Measurements from ENCODE around the gene CSTPP1.

The CSTPP1 gene

DNA sequence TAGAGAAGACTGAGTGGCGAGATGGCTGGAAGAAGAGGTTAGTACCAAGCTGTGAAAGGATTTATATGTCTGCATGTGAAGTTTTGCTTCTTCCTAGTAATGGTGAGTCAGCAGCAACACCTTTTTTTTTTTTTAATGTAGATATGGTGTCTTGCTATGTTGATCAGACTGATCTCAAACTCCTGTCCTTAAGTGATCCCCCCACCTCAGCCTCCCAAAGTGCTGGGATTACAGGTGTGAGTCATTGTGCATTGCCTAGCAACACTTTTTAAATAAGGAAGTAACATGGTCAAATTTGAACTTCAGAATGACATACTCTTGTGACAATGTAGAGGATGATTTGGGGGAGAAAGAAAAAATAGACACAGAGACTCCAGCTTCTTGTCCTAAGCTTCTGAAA is 6.5 kb upstream of the CSTPP1 start:
- H3K27ac ChIP-seq (ENCODE audit: low read depth, low read length): no peak overlapping the region

DNA sequence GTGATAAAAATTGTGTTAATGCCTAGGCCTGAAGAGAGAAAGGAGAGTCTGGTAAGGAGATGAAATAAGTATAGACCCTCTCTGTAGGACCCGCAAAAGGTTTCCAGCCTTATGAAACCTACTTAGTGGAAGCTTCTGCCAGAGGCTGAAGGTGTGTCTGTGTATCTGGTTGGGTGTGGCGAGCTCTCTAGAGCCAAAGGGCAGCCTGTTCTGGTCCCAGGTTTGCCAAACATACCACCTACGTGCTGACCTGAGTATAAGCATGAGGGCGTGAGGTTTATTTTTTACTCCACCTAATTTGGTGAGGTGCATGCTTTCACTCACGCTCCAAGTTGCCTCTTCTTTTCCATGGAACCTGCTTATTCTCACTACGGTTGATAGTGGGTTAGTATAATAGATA is 5.6 kb downstream of the CSTPP1 start:
- Histone ChIP-seq H3K9ac (ENCODE audit: low read length) (no peak overlapping the region), H3K27ac (ENCODE audit: low read depth, low read length) (no peak overlapping the region), H3K9me3 (ENCODE audit: insufficient read depth, low read length) (no peaks in the 10 kb centered on the region), H3K4me3 (ENCODE audit: insufficient read depth, low read length, poor library complexity, severe bottlenecking) (no peak overlapping the region), H3K79me2 (ENCODE audit: insufficient read depth, low read length) (no peaks in the 10 kb centered on the region), H2AFZ (ENCODE audit: low read depth, low read length, severe bottlenecking) (no peak overlapping the region), H3F3A (ENCODE audit: insufficient read depth) (no peaks in the 10 kb centered on the region), H3K27me3 (ENCODE audit: low read length) (no peaks in the 10 kb centered on the region), H3K4me2 (ENCODE audit: low read depth, low read length, poor library complexity, severe bottlenecking) (no peak overlapping the region), H3K9me2 (replicated peaks; ENCODE audit: insufficient read depth, low read length) (no peaks in the 10 kb centered on the region), H4K20me1 (ENCODE audit: low read depth, low read length) (no peaks in the 10 kb centered on the region), H3K36me3 (ENCODE audit: low read length) (no peaks in the 10 kb centered on the region)
- TF ChIP-seq, protein P1, sequence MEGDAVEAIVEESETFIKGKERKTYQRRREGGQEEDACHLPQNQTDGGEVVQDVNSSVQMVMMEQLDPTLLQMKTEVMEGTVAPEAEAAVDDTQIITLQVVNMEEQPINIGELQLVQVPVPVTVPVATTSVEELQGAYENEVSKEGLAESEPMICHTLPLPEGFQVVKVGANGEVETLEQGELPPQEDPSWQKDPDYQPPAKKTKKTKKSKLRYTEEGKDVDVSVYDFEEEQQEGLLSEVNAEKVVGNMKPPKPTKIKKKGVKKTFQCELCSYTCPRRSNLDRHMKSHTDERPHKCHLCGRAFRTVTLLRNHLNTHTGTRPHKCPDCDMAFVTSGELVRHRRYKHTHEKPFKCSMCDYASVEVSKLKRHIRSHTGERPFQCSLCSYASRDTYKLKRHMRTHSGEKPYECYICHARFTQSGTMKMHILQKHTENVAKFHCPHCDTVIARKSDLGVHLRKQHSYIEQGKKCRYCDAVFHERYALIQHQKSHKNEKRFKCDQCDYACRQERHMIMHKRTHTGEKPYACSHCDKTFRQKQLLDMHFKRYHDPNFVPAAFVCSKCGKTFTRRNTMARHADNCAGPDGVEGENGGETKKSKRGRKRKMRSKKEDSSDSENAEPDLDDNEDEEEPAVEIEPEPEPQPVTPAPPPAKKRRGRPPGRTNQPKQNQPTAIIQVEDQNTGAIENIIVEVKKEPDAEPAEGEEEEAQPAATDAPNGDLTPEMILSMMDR (IDR thresholded peaks at IDR 0.05; ENCODE audit: insufficient read depth, low read length, poor library complexity, severe bottlenecking): no peak

More for the DNA sequence above, 6.5 kb upstream of the CSTPP1 start:
- no peaks in the 10 kb centered on the region for H4K20me1 ChIP-seq (ENCODE audit: low read depth, low read length)
- no peaks in the 10 kb centered on the region for H3K9me2 ChIP-seq (replicated peaks; ENCODE audit: insufficient read depth, low read length)
- no peaks in the 10 kb centered on the region; the same call in 1 of the 2 replicates for H3K9me3 ChIP-seq (ENCODE audit: insufficient read depth, low read length)
- no peaks in the 10 kb centered on the region for H3K36me3 ChIP-seq (ENCODE audit: low read length)
- no peak overlapping the region for H2AFZ ChIP-seq (ENCODE audit: low read depth, low read length, severe bottlenecking)
- no peak overlapping the region for H3K4me3 ChIP-seq (ENCODE audit: insufficient read depth, low read length, poor library complexity, severe bottlenecking)
- no peak overlapping the region for H3K9ac ChIP-seq (ENCODE audit: low read length)
- H3K27me3 ChIP-seq (ENCODE audit: low read length): no peaks in the 10 kb centered on the region
- no peak overlapping the region for H3K4me2 ChIP-seq (ENCODE audit: low read depth, low read length, poor library complexity, severe bottlenecking)
- no peaks in the 10 kb centered on the region for H3K79me2 ChIP-seq (ENCODE audit: insufficient read depth, low read length)
- no peak for TF ChIP-seq EZH2phosphoT487 (conservative IDR thresholded peaks at IDR 0.05; ENCODE audit: low read length)
- TF ChIP-seq, protein P1 (IDR thresholded peaks at IDR 0.05; ENCODE audit: insufficient read depth, low read length, poor library complexity, severe bottlenecking): no peak
- no peaks in the 10 kb centered on the region for H3F3A ChIP-seq (ENCODE audit: insufficient read depth)

DNA sequence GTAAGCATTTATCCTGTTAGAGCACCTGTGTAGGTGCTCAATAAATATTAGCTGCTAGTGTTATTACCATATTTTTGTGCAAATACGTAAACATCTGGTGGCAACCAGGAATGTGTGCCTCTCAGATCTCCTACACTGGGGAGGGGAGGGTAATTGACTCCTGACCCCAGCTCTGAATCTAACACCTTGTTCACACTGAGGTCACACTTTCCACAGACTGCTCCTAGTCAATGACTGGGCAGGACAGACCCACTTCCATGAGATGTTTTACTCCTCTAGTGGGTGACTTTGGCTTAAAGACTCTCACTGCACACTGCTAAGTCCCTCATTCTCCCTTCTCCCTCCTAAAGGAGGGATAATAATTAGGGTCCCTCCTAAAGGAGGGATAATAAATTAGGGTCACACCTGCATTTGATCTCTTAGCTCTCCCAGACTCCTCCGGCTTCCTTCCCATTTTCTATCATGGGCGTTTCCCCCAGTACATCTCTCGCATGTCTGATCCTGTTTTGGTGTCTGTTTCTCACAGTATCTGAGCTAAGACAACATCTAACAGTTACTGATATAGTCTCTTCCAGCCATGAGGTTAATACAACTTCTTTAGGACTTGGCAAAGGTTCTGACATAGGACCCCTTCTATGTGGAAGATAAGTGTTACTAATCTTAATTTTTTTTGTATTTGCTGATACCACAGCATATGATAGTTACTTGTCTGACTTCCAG is 8.0 kb downstream of the CSTPP1 start:
- Histone ChIP-seq H3K4me2 (ENCODE audit: low read depth, low read length, poor library complexity, severe bottlenecking) (no peak overlapping the region), H3F3A (ENCODE audit: insufficient read depth) (no peaks in the 10 kb centered on the region), H4K20me1 (ENCODE audit: low read depth, low read length) (no peaks in the 10 kb centered on the region), H3K9me3 (ENCODE audit: insufficient read depth, low read length) (no peaks in the 10 kb centered on the region), H3K9ac (ENCODE audit: low read length) (no peak overlapping the region), H3K4me3 (ENCODE audit: insufficient read depth, low read length, poor library complexity, severe bottlenecking) (no peak overlapping the region), H3K79me2 (ENCODE audit: insufficient read depth, low read length) (no peaks in the 10 kb centered on the region), H3K36me3 (ENCODE audit: low read length) (no peaks in the 10 kb centered on the region), H3K27ac (ENCODE audit: low read depth, low read length) (no peak overlapping the region), H3K9me2 (replicated peaks; ENCODE audit: insufficient read depth, low read length) (no peaks in the 10 kb centered on the region), H3K27me3 (ENCODE audit: low read length) (no peaks in the 10 kb centered on the region), H2AFZ (ENCODE audit: low read depth, low read length, severe bottlenecking) (no peak overlapping the region)
- TF ChIP-seq, protein P1 (IDR thresholded peaks at IDR 0.05; ENCODE audit: insufficient read depth, low read length, poor library complexity, severe bottlenecking): no peak
- TF ChIP-seq EZH2phosphoT487 (conservative IDR thresholded peaks at IDR 0.05; ENCODE audit: low read length): no peak
